Osteocyte (in vitro differentiated cells): ENCODE data around the gene NTSR1. TPM values are rescaled to one million over a fixed set of nuclear protein-coding genes. Genes with fewer than 3 reads are reported as not detected.

Source experiments
- DNase-seq: peaks from one replicate; pipeline ENCODE4 v3.0.0; 2021; ENCODE audit warnings: mixed read lengths; ENCODE audit not compliant: unreplicated experiment; ENCODE audit errors: extremely low spot score
- H3K27ac Mint-ChIP-seq: one replicate; pipeline ENCODE4 v1.8.0; 2021; ENCODE audit warnings: mild to moderate bottlenecking, mixed read lengths; ENCODE audit not compliant: unreplicated experiment
- H3K27me3 Mint-ChIP-seq: one replicate; pipeline ENCODE4 v1.8.0; 2021; ENCODE audit warnings: mixed read lengths; ENCODE audit not compliant: unreplicated experiment
- H3K36me3 Mint-ChIP-seq: one replicate; pipeline ENCODE4 v1.8.0; 2021; ENCODE audit warnings: mixed read lengths; ENCODE audit not compliant: unreplicated experiment
- H3K4me1 Mint-ChIP-seq: one replicate; pipeline ENCODE4 v1.8.0; 2021; ENCODE audit warnings: mixed read lengths; ENCODE audit not compliant: unreplicated experiment
- H3K4me3 Mint-ChIP-seq: one replicate; pipeline ENCODE4 v1.8.0; 2021; ENCODE audit warnings: mild to moderate bottlenecking, moderate library complexity, mixed read lengths; ENCODE audit not compliant: unreplicated experiment
- H3K9me3 Mint-ChIP-seq: one replicate; pipeline ENCODE4 v1.8.0; 2021; ENCODE audit warnings: mixed read lengths; ENCODE audit not compliant: unreplicated experiment
- total RNA-seq: library from RNA; stranded (reverse); gene quantifications from 2 replicates; pipeline ENCODE4 v1.2.1, GENCODE V29; 2021
- TF ChIP-seq, protein P1 (sequence below): fragments of 200-600 bp; sonication (generic); IDR thresholded peaks from 2 replicates; pipeline ENCODE4 v1.5.0; 2021; ENCODE audit warnings: antibody characterized with exemption, mild to moderate bottlenecking, moderate library complexity

Gene NTSR1
- total RNA-seq, 1 donor from 2014 or later, result 0.11 TPM

DNA sequence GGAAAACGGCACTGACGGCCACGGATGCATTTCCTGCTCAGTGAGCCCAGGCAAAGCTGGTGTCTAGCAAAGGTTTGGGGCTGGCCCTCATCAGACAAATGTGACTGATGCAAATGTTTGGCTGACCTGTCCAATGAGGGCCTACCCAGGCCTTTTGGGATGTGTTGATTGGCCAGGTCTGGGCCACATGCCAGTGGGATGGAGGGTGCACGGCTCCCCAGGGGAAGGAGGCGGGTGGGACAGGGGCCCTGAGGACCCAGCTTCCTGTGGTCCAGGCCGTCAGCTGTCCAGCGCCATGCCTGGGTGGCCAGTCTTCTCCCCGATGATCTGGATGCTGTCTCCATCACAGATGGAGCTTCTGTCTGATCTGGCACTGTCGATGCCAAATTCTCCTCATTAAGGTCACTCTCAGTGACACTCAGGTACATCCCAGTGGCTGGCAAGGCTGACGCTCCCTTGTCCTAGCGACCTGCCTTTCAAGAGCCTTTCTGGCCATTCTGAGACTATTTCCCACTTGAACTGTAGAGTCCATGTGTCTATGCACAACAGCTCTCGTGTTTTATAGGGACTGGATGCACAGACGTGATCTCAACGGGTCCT, 43.0 kb downstream of the NTSR1 start:
- Mint-ChIP-seq H3K9me3 (peaks cover 4% of the 10 kb centered on the region), H3K27me3 (peaks cover 23% of the 10 kb centered on the region), H3K27ac (no peak overlapping the region), H3K4me3 (no peak overlapping the region), H3K4me1 (no peaks in the 10 kb centered on the region), H3K36me3 (no peaks in the 10 kb centered on the region)
- DNase-seq, result no peak
- TF ChIP-seq, protein P1, sequence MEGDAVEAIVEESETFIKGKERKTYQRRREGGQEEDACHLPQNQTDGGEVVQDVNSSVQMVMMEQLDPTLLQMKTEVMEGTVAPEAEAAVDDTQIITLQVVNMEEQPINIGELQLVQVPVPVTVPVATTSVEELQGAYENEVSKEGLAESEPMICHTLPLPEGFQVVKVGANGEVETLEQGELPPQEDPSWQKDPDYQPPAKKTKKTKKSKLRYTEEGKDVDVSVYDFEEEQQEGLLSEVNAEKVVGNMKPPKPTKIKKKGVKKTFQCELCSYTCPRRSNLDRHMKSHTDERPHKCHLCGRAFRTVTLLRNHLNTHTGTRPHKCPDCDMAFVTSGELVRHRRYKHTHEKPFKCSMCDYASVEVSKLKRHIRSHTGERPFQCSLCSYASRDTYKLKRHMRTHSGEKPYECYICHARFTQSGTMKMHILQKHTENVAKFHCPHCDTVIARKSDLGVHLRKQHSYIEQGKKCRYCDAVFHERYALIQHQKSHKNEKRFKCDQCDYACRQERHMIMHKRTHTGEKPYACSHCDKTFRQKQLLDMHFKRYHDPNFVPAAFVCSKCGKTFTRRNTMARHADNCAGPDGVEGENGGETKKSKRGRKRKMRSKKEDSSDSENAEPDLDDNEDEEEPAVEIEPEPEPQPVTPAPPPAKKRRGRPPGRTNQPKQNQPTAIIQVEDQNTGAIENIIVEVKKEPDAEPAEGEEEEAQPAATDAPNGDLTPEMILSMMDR, result no peak

GRCh38 chr20:62752181-62752670, 43.6 kb downstream of the NTSR1 start:
- Mint-ChIP-seq H3K4me3 (no peak overlapping the region), H3K27me3 (peaks cover 29% of the 10 kb centered on the region), H3K27ac (no peak overlapping the region), H3K4me1 (no peaks in the 10 kb centered on the region), H3K36me3 (no peaks in the 10 kb centered on the region), H3K9me3 (peaks cover 4% of the 10 kb centered on the region)
- TF ChIP-seq, protein P1, result no peak
- no peak for DNase-seq

GRCh38 chr20:62752671-62753501, 44.2 kb downstream of the NTSR1 start:
- TF ChIP-seq, protein P1, result no peak
- Mint-ChIP-seq H3K36me3 (no peaks in the 10 kb centered on the region), H3K27me3 (peaks cover 31% of the 10 kb centered on the region), H3K4me3 (no peak overlapping the region), H3K27ac (no peak overlapping the region), H3K4me1 (no peaks in the 10 kb centered on the region), H3K9me3 (peaks cover 4% of the 10 kb centered on the region)
- DNase-seq, result no peak

DNA sequence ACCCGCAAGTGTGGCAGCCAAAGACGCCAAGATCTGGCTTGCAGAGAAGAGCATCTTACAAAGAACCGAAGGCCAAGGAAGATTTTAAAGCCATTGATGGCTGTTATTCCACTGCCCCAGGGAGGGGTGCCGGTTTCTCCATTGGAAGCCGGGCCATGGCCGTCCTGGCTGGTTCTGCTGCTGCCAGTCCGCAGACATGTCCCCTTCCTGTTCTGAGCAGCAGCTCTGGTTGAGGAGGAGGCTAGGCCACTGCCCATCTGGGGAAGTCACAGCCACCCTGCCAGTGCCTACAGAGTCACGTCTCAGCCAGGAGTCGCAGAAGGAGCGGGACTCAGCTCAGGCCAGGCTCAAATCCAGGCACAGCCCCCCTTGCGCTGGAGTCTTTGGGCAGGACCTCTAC, 45.0 kb downstream of the NTSR1 start:
- Mint-ChIP-seq H3K36me3 (no peaks in the 10 kb centered on the region), H3K27me3 (peaks cover 30% of the 10 kb centered on the region), H3K4me3 (no peak overlapping the region), H3K4me1 (no peaks in the 10 kb centered on the region), H3K9me3 (no peaks in the 10 kb centered on the region), H3K27ac (no peak overlapping the region)
- DNase-seq, result no peak
- TF ChIP-seq, protein P1, result no peak
